ENCODE measurements around the gene DYRK1A. TPM values are rescaled to one million over a fixed set of nuclear protein-coding genes. Genes with fewer than 3 reads are reported as not detected.
"Not testable (repeated sequence)": the region's sequence is repeated elsewhere in the genome, so short reads cannot be mapped to it uniquely, and the experiment has no call there.

DYRK1A gene
- total RNA-seq, 1 donor from 2014 or later, result 50.3 TPM

GRCh38 chr21:37542512-37542911, 175.9 kb downstream of the DYRK1A start:
- Mint-ChIP-seq H3K4me1 (ENCODE audit: low read depth) (peaks cover 6% of the 10 kb centered on the region), H3K27ac (ENCODE audit: unreplicated experiment) (no peak overlapping the region), H3K36me3 (ENCODE audit: low read depth) (peaks cover 6% of the 10 kb centered on the region), H3K27me3 (ENCODE audit: low read depth) (no peaks in the 10 kb centered on the region), H3K9me3 (ENCODE audit: low read depth) (peaks cover 16% of the 10 kb centered on the region), H3K4me3 (ENCODE audit: unreplicated experiment) (no peak overlapping the region)
- no peak for DNase-seq (ENCODE audit: low spot score)
- TF ChIP-seq CTCF (IDR thresholded peaks at IDR 0.05), result no peak

- H3K27me3 Mint-ChIP-seq (ENCODE audit: low read depth), result no peaks in the 10 kb centered on the region
- peaks cover 29% of the 10 kb centered on the region for H3K4me1 Mint-ChIP-seq (ENCODE audit: low read depth)
- TF ChIP-seq CTCF (IDR thresholded peaks at IDR 0.05), result no peak
- H3K9me3 Mint-ChIP-seq (ENCODE audit: low read depth), result peaks cover 11% of the 10 kb centered on the region
- no peak overlapping the region for H3K27ac Mint-ChIP-seq (ENCODE audit: unreplicated experiment)
- no peak for DNase-seq (ENCODE audit: low spot score)
- H3K36me3 Mint-ChIP-seq (ENCODE audit: low read depth), result peaks cover 6% of the 10 kb centered on the region
- no peak overlapping the region for H3K4me3 Mint-ChIP-seq (ENCODE audit: unreplicated experiment)
Observed at GRCh38 chr21:37546299-37546908, 179.8 kb downstream of the DYRK1A start.

- Mint-ChIP-seq H3K4me3 (ENCODE audit: unreplicated experiment) (no peak overlapping the region), H3K27me3 (ENCODE audit: low read depth) (no peaks in the 10 kb centered on the region), H3K27ac (ENCODE audit: unreplicated experiment) (no peak overlapping the region), H3K4me1 (ENCODE audit: low read depth) (peaks cover 36% of the 10 kb centered on the region), H3K36me3 (ENCODE audit: low read depth) (peaks cover 5% of the 10 kb centered on the region), H3K9me3 (ENCODE audit: low read depth) (peaks cover 10% of the 10 kb centered on the region)
- TF ChIP-seq CTCF (IDR thresholded peaks at IDR 0.05), result no peak
- DNase-seq (ENCODE audit: low spot score), result no peak
Observed at GRCh38 chr21:37546949-37547614, 180.5 kb downstream of the DYRK1A start.

GRCh38 chr21:37547615-37548200, 181.1 kb downstream of the DYRK1A start:
- Mint-ChIP-seq H3K4me3 (ENCODE audit: unreplicated experiment) (no peak overlapping the region), H3K9me3 (ENCODE audit: low read depth) (peaks cover 4% of the 10 kb centered on the region), H3K27me3 (ENCODE audit: low read depth) (no peaks in the 10 kb centered on the region), H3K36me3 (ENCODE audit: low read depth) (no peaks in the 10 kb centered on the region), H3K4me1 (ENCODE audit: low read depth) (peaks cover 41% of the 10 kb centered on the region), H3K27ac (ENCODE audit: unreplicated experiment) (no peak overlapping the region)
- TF ChIP-seq CTCF (IDR thresholded peaks at IDR 0.05), result no peak
- DNase-seq (ENCODE audit: low spot score), result no peak

GRCh38 chr21:37548521-37548981, 182.0 kb downstream of the DYRK1A start:
- Mint-ChIP-seq H3K27ac (ENCODE audit: unreplicated experiment) (no peak overlapping the region), H3K9me3 (ENCODE audit: low read depth) (no peaks in the 10 kb centered on the region), H3K36me3 (ENCODE audit: low read depth) (no peaks in the 10 kb centered on the region), H3K27me3 (ENCODE audit: low read depth) (no peaks in the 10 kb centered on the region), H3K4me1 (ENCODE audit: low read depth) (peaks cover 48% of the 10 kb centered on the region), H3K4me3 (ENCODE audit: unreplicated experiment) (no peak overlapping the region)
- TF ChIP-seq CTCF (IDR thresholded peaks at IDR 0.05), result no peak
- no peak for DNase-seq (ENCODE audit: low spot score)

- not testable (repeated sequence) for H3K27ac Mint-ChIP-seq (ENCODE audit: unreplicated experiment); H3K27me3 Mint-ChIP-seq (ENCODE audit: low read depth); DNase-seq (ENCODE audit: low spot score); H3K4me3 Mint-ChIP-seq (ENCODE audit: unreplicated experiment); H3K36me3 Mint-ChIP-seq (ENCODE audit: low read depth); H3K9me3 Mint-ChIP-seq (ENCODE audit: low read depth)
- H3K4me1 Mint-ChIP-seq (ENCODE audit: low read depth), result peaks cover 49% of the 10 kb centered on the region
Observed at GRCh38 chr21:37549730-37550129, 183.2 kb downstream of the DYRK1A start.
